MG63 (cell line): ENCODE results near the gene NCAPG. TPM values are rescaled to one million over a fixed set of nuclear protein-coding genes. Genes with fewer than 3 reads are reported as not detected.

Experiments used
- total RNA-seq: library from RNA; depleted of rRNA; stranded (reverse); fragments of >200 nt; shearing (Covaris generic); gene quantifications from 2 replicates; pipeline ENCODE4 v1.2.3, GENCODE V29; 2014; ENCODE audit warnings: low replicate concordance; rRNA removed

The NCAPG gene
- total RNA-seq, 1 experiment from 2014 or later = 28.2 TPM

Other genes starting within 250 kb of the NCAPG start
- gene LAP3, start 233.8 kb upstream of the NCAPG start, total RNA-seq = 83.4 and 102 TPM in 2 replicates
- 10.3 and 18.1 TPM in 2 replicates for gene MED28, start 196.3 kb upstream of the NCAPG start, total RNA-seq
- 0.10 TPM in 1 of 2 replicates, not detected in the other for gene FAM184B, start 29.4 kb upstream of the NCAPG start, total RNA-seq
- gene DCAF16, start 222 bp upstream of the NCAPG start, total RNA-seq = 10.8 and 17.7 TPM in 2 replicates
- gene LCORL, start 210.8 kb downstream of the NCAPG start, total RNA-seq = 5.2 and 6.5 TPM in 2 replicates